Adrenal gland (tissue), 5 donors: ENCODE data around the gene VWA8.

Experiments
- POLR2A ChIP-seq, 2 donors: fragments of 450-650 bp; IDR thresholded peaks; one replicate each; pipeline ENCODE4 v1.6.1; 2017; ENCODE audit warnings: antibody characterized with exemption in 2 of 2, mild to moderate bottlenecking in 2 of 2, moderate library complexity in 1 of 2
- TF ChIP-seq, protein P1 (sequence below), 6 experiments: fragments of 450-650 bp in 4 of 6; fragments of 200-600 bp in 2 of 6; sonication (generic) in 1 of 6; IDR thresholded peaks; 1 replicate in 5 of 6; 2 replicates in 1 of 6; pipeline versions ENCODE4 v1.5.1 to v1.8.0; 2016 to 2021; ENCODE audit warnings: antibody characterized with exemption in 6 of 6, mild to moderate bottlenecking in 2 of 6, moderate library complexity in 1 of 6
- donor health status: DM: no; HTN: no; CAD: no.

DNA sequence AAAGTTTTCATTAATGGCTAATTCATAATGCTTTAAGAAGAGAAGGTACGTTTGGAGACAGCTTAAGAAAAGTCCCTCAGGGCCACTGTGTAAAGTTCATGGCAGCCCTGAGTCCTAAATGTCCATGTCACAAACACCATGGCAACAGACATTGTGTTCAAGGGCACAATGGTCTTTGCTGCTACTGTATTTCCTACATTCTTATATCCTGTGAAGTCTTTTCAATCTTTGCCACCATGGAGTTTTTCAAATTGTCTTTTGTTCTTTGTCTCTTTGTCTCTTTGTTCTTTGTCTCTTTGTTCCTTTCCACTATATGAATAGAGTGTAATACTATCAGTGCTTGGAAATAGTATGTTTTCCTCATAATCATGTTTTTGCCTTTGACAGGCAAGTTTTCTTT lies 178.8 kb downstream of the VWA8 start:
- TF ChIP-seq, protein P1, sequence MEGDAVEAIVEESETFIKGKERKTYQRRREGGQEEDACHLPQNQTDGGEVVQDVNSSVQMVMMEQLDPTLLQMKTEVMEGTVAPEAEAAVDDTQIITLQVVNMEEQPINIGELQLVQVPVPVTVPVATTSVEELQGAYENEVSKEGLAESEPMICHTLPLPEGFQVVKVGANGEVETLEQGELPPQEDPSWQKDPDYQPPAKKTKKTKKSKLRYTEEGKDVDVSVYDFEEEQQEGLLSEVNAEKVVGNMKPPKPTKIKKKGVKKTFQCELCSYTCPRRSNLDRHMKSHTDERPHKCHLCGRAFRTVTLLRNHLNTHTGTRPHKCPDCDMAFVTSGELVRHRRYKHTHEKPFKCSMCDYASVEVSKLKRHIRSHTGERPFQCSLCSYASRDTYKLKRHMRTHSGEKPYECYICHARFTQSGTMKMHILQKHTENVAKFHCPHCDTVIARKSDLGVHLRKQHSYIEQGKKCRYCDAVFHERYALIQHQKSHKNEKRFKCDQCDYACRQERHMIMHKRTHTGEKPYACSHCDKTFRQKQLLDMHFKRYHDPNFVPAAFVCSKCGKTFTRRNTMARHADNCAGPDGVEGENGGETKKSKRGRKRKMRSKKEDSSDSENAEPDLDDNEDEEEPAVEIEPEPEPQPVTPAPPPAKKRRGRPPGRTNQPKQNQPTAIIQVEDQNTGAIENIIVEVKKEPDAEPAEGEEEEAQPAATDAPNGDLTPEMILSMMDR (IDR thresholded peaks at IDR 0.05), result no peak
- no peak for TF ChIP-seq POLR2A (IDR thresholded peaks at IDR 0.05)
